Colon (tissue), 2 donors: ENCODE data around the gene ARID1A.

Experiments
- FAIRE-seq: peaks from 2 replicates; lab custom pipeline; 2012; peaks lifted over from hg19 to GRCh38; lab: Jason Lieb, UNC
- donor health status: control.
- donor health status: control.

The ARID1A gene

DNA sequence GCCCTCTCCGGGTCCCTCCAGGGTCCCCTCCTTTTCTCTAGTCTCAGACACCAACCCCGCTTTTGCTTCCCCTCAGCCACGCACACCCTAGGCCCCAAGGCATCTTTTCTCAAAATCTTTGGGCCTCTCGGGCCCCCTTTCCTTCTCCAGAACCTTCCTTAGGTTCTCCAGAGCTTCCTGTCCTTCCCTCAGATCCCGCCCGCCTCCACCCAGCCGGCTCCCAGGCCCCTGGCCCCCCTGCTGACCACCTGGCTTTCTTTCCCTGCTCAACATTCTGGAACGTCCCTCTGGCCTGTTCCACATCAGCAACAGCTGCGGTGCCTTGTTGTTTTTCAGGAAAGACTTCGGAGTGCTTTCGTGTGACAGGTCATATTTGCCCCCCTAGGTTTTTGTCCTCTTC lies 131.8 kb downstream of the ARID1A start:
- FAIRE-seq, result no peak

DNA sequence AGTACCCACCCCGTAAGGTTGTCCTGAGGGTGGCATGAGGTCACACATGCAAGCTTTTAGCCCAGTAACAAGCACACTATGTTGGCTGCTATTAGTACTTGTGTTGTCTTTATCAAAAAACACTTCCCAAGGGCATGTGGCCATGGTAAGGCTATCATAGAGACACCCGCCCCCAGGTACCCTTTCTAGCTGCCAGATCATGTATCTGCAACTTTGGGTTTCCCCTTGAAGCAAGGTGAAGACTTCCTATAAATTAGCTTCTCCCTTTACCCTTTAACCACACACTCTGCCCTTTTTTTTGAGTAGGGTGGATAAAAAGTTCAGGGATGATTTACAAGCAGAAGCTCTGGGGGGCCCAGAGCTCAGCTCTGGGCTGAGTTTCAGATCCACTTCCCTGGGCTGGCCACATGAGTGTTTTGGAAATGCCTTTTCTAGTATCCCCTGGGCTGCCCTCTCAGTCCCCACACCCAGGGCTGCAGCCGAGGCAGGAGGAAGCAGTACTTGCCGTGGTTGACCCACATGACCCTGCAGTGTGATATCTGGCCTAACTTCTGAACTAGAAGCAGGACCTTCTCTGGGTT lies 132.7 kb downstream of the ARID1A start:
- no peak for FAIRE-seq

DNA sequence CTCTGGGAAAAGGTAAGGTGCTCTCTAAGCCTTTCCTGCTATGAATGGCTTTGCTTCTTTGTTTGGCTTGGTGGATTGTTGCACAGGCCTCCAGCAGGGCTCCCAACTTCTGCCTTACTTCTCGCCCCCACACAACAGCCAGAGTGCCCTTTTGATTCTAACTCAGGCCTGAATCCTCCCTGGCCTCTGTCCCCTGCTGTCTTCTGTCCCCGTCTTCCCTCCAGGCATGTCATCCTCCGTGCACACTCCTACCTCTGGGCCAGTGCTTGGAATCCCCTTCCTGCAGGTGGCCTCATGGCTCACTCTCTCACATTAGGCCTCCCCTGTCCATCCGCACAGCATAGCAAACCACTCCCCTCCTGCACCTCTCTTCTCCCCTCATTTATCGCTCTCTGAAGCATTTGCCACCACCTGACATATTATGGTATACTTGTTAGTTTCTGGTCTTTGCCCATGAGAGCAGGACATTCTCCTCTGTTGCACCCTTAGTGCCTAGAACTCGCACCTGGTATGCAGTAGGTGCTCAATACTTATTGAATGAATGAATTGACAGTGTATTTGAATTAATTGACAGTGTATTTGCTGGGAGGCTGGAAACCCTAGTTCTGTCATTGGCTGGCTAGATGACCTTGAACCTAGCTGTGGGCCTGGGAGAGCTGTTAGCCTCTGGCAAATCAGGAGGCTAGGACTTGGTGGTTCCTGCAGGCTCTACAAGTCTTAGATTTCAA lies 133.5 kb downstream of the ARID1A start:
- FAIRE-seq, result no peak

DNA sequence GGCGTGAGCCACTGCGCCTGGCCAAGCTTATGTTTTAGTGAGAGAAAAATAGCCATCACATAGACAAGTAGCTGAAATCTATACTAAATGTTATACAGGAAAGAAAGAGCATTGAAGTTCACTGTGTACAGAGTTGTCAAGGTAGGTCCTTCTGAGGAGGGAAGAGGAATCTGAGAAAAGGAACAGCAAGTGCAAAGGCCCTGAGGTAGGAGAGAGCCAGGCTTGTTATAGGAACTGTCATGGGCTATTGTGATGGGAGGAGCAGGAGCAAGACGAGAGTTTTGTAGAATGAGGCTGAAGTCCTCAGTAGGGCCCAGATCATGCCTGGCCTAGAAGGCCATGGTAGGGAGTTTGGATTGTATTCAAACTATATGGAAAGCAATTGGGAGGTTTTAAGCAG lies 135.2 kb downstream of the ARID1A start:
- no peak for FAIRE-seq
